ENCODE results near the gene EXOC4.

Gene EXOC4

DNA sequence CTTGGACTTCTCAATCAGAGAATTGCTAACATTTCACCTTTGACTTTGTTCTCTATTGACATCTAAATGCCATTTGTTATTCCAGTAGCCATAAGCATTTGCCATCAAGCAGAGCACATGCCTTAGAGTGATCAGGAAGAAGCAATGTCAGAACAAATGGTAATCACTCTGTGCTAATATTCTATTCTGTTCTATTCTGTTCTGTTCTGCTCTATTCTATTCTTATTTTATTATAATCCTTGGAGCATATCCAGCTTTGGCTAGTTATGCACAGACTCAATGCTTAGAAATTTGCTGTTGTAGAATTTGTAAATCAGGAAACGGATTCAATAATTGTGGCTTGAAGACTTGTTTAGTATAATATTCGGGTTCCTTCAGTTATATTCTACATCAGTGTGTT is 175.4 kb downstream of the EXOC4 start:
- no peak for DNase-seq

DNA sequence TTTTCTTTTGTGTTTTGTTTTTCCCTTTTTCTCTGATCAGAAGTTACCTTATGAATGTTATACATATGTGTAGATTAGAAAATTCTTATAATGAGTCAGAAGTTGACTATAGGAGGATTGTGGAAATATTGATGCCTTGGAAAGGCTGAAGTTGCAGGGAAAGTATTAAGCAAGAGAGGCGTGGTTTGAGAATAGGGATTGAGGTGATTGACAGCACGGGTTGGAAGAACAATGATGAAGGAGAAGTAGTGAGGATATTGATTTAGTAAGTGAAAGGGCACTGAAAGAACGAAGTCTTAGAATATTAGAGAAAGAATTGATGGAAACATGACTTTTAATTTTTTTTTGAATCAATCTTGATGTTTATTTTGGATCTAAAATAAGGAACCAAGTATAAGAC is 176.0 kb downstream of the EXOC4 start:
- DNase-seq: no peak

DNA sequence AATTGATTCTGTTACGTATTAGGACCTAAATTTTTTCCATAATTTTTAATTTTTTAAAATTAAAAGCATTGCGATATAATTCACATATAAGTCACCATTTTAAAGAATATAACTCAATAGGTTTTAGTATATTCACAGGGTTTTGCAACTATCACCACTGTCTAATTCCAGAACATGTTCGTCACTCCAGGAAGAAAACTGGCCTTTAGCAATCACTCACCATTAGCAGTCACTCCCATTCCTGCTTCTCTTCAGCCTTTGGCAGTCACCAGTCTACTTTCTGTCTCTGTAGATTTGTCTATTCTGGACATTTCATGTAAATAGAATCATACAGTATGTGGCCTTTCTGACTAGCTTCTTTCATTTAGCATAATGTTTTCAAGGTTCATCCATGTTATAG is 176.5 kb downstream of the EXOC4 start:
- DNase-seq: no peak

DNA sequence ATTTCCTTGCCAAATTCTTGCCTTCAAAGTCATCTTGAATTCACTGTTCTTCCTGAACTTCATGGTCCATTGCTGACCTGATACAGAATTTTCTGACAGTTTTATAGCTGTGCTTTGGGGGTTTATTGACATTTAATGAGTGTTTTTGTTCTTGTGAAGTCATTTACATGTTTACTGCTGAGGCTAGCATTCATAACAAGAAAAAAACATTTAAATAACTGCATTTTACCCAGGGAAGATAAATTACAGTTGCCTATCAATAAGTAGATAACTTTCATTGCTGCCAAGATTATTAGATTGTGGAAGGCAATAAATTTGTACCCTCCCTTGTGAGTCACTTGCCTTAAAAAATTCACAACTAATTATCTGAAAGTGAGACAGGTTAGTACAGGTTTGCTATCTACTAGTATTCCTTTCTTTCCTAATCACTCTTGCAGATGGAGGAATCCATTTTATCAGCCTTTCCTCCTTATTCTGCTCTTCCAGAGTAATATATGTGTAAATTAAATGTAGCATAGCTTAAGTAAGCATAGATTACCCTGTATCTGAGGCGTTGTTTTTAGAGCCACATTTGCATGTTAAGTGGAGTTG is 178.4 kb downstream of the EXOC4 start:
- no peak for DNase-seq

DNA sequence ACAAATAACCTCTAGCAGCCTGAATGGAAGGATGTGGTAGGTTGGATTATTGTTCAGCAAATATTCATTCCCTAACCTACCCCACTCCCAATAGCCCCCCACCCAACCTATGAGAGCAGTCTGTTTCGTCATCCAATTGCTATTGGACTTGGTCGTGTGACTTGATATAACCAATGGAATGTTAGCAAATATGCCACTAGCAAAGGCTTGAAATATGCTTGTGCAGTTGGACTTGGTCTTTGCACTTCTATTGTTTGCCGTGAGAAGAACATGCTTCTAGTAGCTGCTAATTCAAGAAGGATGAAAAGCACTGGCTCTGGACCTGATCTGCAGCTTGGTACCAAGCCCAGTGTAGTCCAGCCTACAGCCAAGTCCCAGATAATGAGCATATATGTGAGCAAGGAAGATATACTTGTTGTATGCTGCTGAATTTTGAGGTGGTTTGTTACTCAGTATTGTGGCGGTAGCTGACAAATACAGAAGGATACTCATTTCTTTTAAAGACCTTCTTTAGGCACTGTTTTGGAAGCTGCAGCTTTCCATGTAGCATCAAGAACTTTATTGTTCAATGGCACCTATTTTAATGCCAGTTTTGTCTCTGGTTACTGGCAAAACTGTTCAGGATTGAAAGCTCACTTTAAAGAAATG is 180.4 kb downstream of the EXOC4 start:
- DNase-seq: no peak

DNA sequence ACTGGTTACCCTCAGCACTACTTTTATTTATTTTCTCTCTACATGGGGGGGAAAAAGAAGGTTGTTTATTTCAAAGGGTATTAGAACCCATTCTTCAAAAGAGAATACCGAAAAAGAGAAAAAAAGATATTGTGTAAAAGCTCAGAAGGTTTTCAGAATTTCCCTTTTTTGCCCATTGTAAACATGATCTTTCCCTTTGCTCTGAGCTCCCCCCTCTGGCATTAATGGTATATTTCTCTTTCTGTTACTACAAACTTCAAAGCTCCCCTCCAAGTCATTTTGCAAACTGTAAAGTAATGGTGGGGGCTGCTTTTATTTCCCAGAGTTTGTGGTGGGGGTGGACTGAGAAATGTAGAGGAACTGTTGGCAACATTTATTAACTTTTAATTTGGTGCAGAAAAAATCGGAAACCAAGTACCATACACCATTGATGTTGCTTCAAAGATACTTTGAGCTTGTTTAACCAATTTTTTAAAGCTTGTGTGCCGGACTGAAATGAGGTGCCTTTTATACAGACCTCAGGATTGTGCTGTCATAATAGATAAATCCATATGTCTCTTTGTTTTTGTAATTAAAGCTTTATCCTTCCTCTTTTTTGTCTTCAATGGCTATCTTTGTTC is 181.5 kb downstream of the EXOC4 start:
- DNase-seq: peak in 1 of 58 donors; percentile 2

DNA sequence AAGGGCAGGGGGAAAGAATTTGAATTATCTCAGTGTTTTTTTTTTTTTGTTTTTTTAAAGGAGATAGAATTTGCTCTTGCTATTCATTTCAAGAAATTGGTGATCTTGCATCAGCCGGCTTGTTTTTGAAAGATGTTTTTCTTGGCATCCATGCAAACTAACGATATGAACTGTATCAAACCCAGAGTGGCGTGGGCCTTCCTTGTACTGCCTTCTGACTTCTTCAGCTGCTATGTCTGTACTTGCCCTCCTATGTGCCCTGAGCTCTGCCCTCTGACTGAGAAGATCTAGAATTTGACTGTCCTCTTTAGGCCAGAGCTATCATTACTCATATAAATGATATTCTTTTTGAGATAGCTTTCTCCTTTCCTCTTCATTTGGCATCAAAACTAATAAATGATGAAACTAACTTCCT is 183.1 kb downstream of the EXOC4 start:
- DNase-seq: no peak

DNA sequence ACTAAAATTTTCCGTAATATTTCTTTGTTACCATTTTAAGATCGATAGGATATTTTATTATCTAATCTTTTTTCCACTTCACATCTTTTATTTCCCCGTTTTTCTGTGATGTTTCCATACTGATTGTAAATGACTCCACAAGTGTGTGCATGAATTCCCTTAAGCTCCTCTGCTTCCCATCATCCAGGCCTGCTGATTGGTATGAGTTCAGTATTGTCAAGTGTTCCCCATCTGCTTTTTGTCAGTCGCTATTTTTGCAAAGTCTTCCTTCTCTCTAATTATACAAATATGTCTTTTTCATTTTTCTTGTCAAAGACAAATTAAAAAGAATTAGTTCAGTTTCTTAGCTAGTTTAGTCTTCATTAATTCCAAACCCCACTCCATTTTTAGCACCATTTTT is 184.7 kb downstream of the EXOC4 start:
- DNase-seq: no peak

DNA sequence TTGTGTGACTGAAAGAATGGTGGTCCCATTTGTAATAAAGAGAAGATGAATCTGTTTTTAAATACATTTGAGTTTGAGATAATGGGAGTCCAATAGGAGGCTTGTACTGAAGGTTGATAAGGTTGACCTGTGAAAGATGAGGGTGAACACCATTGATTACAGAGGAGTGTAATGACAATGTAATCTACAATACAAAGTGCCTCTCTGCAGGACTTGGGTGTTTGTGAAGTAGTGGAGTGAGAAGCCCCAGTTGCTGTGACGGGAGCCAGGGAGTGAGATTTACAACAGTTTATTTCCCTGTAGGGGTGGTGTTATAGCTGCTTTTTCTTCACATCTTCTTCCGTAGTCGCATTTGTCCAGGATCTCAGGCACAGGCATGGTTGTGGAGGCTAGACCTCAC is 189.9 kb downstream of the EXOC4 start:
- DNase-seq: no peak

DNA sequence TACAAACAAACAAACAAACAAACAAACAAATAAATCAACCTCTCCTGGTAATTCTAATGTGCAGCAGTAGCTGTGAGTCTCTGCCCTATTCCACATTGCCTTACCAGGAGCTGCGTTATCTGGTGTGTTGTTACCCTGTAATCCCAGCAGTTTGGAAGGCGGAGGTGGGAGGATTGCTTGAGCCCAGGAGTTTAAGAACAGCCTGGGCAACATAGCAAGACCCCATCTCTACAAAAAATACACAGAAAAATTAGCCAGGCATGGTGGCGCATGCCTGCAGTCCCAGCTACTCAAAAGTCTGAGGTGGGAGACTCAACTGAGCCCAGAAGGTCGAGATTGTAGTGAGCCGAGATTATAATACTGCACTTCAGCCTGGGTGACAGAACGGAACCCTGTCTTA is 192.7 kb downstream of the EXOC4 start:
- no peak for DNase-seq

DNA sequence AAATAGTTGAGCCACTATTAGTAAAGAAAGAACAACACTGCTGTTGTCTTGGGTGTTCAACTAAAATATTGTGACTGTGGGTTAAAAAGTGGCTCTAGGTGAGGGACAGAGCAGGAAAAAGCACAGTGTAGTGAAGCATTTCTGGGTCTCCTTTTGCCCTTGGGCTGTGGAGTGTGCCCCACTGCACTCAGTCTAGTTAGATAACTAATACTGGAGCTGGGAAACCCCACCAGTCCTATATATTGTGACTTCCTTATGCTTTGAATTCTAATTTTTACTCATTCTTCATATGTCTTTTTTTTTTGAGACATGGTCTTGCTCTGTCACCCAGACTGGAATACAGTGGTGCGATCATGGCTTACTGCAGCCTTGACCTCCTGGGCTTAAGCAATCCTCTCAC is 195.1 kb downstream of the EXOC4 start:
- no peak for DNase-seq

DNA sequence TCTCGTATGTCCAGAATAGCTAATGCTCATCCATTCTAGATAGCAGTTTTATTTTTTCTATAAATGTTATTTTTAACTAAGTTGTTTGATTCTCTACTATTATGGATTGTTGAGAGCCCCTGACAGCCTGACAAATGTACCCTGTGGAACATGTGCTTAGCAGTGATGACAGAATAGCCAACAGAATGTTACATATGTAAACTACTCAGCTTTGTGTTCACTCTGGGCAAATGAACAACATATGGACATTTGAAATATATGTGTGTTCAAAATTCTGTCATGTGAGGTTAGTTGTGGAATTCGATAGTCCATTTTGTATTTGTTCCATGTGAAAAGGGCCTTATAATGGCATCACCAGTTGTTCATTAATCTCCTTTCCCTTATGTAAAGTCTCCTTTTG is 199.7 kb downstream of the EXOC4 start:
- DNase-seq: no peak

DNA sequence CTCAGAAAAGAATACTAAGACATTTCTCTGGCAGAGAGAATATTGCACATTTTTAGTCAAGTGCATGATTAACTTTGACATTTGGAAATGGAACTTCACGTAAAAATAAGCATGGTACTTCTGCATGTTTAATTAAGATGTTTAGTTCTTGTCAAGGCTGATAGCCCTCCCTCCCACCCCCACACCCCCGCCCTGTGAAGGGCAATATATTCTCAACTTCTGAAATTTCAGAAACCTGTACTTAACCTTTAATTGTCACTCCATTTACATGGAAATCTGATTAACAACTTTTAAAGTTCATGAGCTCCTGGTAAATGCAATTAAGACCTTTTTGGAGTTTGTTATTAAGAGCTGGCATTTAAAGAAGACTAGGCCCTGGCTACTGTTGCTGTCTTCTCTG is 205.8 kb downstream of the EXOC4 start:
- DNase-seq: no peak

DNA sequence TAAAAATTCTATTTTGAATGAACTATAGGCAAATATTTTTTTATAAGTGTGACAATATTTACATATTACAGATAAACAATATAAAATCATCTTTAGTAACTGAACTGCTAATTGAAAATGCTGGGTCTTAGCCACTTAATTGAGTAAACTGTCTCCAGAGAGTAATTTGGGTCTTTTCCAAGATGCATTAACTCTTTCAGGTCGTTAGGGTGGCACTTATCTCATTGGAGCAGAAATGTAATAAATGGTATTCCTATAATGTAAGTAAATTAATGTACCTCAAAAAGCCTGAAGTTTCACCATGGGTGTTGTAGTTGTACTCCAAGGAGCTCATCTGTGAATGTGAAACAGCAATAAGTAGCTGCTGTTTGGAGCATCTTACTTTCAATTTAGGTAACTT is 208.5 kb downstream of the EXOC4 start:
- no peak for DNase-seq

DNA sequence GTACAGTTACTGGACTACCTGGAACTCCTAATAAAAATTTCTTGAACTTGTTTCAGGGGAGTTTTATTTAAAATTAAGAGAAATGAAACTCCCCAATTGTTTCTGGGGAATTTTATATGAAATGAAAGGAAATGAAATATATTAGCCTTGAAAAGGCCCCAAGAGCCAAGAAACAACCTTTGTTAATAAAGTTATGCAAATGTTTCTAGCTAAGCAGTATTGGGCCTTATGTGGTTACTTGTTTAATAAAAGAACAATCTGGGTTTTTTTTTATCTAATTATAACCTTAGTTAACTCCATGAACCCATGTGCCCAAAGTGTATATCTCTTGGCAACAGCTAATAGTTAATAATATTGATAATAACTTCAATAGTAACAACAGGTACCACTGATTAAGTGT is 222.8 kb downstream of the EXOC4 start:
- no peak for DNase-seq

DNA sequence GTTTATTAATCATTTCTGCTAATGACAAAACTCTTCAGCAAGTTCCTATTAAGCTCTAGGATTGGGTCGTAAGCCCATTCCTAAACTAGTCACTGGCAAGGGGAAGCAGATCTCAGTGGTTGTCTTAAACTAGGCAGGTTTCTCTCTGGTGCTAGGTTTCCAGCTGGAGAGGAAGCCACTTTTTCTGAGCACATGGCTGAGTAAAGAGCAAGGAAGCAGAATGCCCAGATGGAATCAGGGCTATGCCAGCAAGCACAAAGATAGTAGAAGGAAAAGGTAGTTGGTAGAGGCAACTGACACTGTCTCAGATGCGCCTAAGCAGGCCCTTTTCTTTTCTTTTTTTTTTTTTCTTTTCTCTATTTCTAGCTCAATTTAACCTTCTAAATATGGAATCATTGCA is 224.9 kb downstream of the EXOC4 start:
- DNase-seq: peak in 2 of 58 donors; percentile 3 to 7

DNA sequence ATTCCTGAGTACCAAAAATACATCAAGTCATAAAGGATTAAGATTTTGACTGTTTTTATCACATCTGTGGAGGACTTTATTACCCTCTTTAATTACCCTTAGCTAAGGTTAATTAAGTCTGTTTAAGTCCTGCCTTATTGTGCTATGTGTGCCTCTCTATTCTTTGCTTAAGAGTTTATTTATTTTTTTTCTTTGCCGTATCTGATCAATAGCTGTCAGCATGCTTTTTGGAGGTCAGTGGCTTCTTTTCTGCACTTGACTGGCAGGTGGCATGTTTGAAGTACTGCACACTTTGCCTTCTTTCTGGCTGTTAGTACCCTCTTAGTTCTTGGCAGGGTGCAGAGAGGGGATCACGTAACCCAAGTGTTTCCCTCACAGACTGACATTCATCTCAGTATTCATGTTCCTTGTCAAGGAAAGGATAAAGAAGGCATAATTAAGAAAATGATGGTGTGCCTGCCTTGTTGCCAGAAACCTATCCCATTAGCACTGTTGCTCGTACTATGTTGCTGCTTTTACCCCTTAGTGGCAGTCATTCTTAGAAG is 225.8 kb downstream of the EXOC4 start:
- DNase-seq: no peak

DNA sequence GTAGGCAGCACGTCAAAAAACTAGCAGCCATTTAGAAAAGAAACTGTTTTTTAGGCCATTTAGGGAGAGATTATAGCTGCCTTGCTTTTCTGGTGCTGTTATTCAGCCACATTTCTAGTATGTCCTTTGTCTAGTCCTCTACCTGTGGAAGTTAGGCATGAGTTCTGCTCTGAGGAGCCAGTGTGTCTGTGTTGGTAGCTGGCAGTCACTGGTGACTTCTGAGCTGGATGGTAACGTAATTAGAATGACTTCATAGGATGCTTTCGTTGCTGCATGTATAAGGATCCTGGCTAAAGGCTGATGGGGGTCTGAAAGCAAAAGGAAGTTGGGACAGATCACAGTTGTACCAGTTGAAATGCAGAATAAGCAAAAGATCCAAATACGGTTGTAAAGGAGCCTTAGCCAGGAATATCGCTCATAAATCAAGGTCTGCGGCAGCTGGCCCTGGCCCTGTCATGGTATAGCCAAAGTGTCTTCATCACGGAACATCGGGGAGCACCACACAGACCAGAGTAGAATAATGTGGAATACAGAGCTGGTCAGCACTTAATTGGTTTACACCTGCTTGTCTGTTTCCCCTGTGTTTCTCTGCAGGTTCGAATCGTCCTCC is 226.7 kb downstream of the EXOC4 start:
- DNase-seq: no peak

DNA sequence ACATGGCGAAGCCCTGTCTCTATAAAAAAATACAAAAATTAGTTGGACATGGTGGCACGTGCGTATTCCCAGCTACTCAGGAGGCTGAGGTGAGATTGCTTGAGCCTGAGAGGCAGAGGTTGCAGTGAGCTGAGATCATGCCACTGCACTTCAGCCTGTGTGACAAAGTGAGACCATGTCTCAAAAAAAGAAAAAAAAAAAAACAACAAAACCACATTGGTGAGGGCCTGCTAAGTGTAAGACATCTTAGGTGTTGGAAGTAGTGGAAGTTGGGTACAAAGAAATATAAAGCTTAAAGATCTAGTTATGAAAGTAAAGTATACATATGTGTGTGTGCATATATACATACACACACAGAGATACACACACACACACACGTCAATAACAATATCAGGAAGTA is 228.0 kb downstream of the EXOC4 start:
- DNase-seq: no peak

DNA sequence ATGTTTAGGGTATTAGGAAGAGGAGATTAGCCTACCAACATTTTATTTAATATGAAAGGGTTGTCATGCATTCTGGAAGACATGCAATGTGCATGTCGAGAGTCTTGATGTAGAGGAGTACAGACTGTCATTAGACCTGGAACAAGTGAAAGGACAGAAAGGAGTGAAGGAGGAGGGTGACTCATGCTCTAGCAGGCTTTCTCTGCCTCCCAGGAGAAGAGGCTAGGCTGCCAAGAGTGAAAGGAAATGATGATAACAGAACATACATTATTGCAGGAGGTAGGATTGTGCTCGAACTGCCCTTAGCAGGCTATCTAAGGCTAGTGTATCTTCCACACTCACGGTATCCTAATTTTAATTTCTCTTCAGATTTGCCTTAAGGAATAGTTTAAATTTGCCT is 228.8 kb downstream of the EXOC4 start:
- peak in 7 of 58 donors; percentile 5 to 43 (median 9) for DNase-seq

DNA sequence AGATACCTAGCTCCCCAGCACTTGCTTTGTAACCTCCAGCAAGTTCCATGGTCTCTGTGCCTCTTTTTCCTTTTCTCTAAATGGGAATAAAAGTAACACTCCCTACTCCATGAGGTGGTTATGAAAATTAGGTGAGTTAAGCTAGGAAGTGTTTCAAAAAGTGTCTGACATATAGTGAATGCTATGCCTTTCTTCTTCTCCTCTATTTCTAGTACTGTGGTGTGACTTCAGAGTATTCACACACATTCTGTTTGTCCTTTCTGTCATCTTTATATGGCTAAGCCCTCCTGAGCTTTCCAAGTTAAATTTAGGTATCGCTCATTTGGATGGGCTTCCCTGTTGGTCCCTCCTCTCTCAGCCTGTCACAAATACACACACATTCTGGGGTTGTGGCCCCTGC is 229.7 kb downstream of the EXOC4 start:
- no peak for DNase-seq

DNA sequence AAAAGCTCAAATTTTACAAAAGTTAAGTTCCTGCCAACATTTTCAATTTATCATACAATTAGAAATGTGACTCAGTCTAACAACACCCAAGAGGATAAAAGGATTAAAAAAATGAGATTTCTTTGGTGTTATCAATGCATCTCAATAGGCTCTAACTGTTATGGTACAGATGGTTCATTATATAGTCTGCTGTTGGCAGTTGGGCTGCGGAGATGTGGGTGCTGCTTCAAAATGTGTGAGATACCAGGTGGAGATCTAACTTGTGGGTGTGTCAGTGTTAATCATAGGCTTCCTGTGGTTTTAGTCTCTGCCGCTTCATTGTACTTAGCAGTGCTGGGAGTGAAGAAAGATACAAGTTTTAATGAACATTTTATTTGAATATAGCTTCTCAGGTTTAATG is 231.2 kb downstream of the EXOC4 start:
- peak in 18 of 58 donors; percentile 2 to 71 (median 10) for DNase-seq
